SK-N-MC (cell line): ENCODE data around the gene ISYNA1.

Experiments
- DNase-seq: peaks from one replicate; pipeline ENCODE4 v3.0.0-alpha.2; 2011; ENCODE audit warnings: low read depth, low spot score
- H3K27ac ChIP-seq: fragments of 200-600 bp; sonication (generic); 2 replicates; pipeline ENCODE4 v1.5.1; 2016; ENCODE audit warnings: mixed run types
- H3K36me3 ChIP-seq: fragments of 200-600 bp; sonication (generic); 2 replicates; pipeline ENCODE4 v1.6.1; 2017; ENCODE audit warnings: antibody characterized with exemption, low read length, mixed read lengths; ENCODE audit not compliant: insufficient read depth
- H3K4me3 ChIP-seq: fragments of 200-600 bp; sonication (generic); 2 replicates; pipeline ENCODE4 v1.5.1; 2016
- H3K9ac ChIP-seq: fragments of 200-600 bp; sonication (generic); 2 replicates; pipeline ENCODE4 v1.8.0; 2017; ENCODE audit warnings: mixed run types, mixed read lengths; ENCODE audit not compliant: insufficient read length
- H3K9me3 ChIP-seq: fragments of 200-600 bp; sonication (generic); 2 replicates; pipeline ENCODE4 v1.6.1; 2017; ENCODE audit warnings: low read depth, mild to moderate bottlenecking, antibody characterized with exemption, low read length, moderate library complexity, mixed read lengths
- EZH2 ChIP-seq: fragments of 200-600 bp; sonication (generic); IDR thresholded peaks from one replicate; pipeline ENCODE4 v1.6.1; 2017; ENCODE audit warnings: antibody characterized with exemption
- FOXP2 ChIP-seq: optimal IDR thresholded peaks from 2 replicates; pipeline ENCODE3; 2011; ENCODE audit warnings: mild to moderate bottlenecking, moderate library complexity; ENCODE audit not compliant: insufficient read depth; ENCODE audit errors: extremely low read length, control extremely low read depth
- POLR2AphosphoS5 ChIP-seq: IDR thresholded peaks from 2 replicates; pipeline ENCODE4 v1.6.1; 2012; ENCODE audit warnings: mild to moderate bottlenecking, low read depth, low read length, borderline replicate concordance

Gene ISYNA1

GRCh38 chr19:18418029-18418482, 19.9 kb downstream of the ISYNA1 start:
- peak overlapping the region; percentile 99 for H3K27ac ChIP-seq
- no peaks in the 10 kb centered on the region; the same call in 1 of the 2 replicates for H3K36me3 ChIP-seq
- no peak overlapping the region for H3K9ac ChIP-seq
- H3K4me3 ChIP-seq, result peak overlapping the region; percentile 82
- no peaks in the 10 kb centered on the region for H3K9me3 ChIP-seq
- no peak for DNase-seq
- no peak for TF ChIP-seq FOXP2
- no peak for TF ChIP-seq EZH2
- TF ChIP-seq POLR2AphosphoS5, result 0 out of 2 replicates have a peak, but pooled peaks have one; percentile 11

DNA sequence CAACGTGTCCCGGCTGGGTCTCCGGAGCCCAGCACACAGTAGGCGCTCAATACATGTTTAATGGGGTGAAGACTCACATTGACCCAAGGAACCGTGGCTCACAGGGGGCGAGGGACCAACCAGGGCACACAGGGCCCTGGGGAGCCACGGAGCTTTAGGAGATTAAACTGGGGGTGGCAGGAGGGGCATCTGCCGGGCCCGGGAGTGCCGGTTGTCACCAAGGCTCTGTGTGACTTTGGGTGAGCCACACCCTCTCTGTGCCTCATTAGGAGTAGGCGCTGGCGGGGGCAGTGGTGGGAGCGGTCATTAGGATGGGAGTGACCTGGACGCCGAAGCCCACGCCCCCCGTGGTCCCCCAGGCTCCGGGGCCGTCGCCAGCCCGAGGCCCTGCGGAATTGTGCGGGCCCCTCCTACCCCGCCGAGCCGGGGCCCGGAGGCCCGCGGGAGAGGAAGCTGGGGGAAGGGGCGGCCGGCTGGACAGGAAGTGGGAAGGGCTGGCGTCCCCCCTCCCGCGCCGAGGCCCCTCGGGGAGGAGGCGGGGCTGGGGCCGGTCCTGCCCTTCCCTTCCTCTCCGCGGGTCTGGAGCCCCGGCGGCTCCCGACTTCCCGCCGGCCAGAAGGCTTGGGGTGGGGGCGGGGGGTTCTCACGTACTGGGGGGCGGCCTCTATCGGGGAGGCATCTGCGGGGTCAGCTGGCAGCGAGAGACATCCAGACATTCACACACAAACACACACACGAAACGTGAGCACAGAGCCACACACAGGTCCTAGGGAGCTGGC, 20.5 kb downstream of the ISYNA1 start:
- peak overlapping the region; percentile 82 for H3K4me3 ChIP-seq
- H3K27ac ChIP-seq, result peak overlapping the region; percentile 99
- H3K9me3 ChIP-seq, result no peaks in the 10 kb centered on the region
- TF ChIP-seq POLR2AphosphoS5, result no peak
- no peak for TF ChIP-seq EZH2
- no peak for TF ChIP-seq FOXP2
- DNase-seq, result no peak
- H3K36me3 ChIP-seq, result no peaks in the 10 kb centered on the region
- peak overlapping the region; percentile 76 for H3K9ac ChIP-seq

- peak overlapping the region; percentile 99 for H3K27ac ChIP-seq
- no peak for TF ChIP-seq EZH2
- TF ChIP-seq FOXP2, result peak; percentile 52
- TF ChIP-seq POLR2AphosphoS5, result peak; percentile 46; the same call in 1 of the 2 replicates
- H3K4me3 ChIP-seq, result peak overlapping the region; percentile 82
These were observed 21.1 kb downstream of the ISYNA1 start for GRCh38 chr19:18416778-18417249.

GRCh38 chr19:18415178-18415867, 22.6 kb downstream of the ISYNA1 start:
- Histone ChIP-seq H3K9ac (peak overlapping the region; percentile 62), H3K36me3 (no peaks in the 10 kb centered on the region), H3K27ac (peak overlapping the region; percentile 99), H3K4me3 (peak overlapping the region; percentile 59), H3K9me3 (no peaks in the 10 kb centered on the region)
- TF ChIP-seq POLR2AphosphoS5, result peak; percentile 64; the same call in 1 of the 2 replicates
- TF ChIP-seq FOXP2, result peak; percentile 58
- TF ChIP-seq EZH2, result no peak
- DNase-seq, result peak; percentile 78

More at GRCh38 chr19:18416778-18417249, 21.1 kb downstream of the ISYNA1 start:
- no peaks in the 10 kb centered on the region for H3K9me3 ChIP-seq
- H3K9ac ChIP-seq, result peak overlapping the region; percentile 76
- no peak for DNase-seq
- H3K36me3 ChIP-seq, result no peaks in the 10 kb centered on the region

DNA sequence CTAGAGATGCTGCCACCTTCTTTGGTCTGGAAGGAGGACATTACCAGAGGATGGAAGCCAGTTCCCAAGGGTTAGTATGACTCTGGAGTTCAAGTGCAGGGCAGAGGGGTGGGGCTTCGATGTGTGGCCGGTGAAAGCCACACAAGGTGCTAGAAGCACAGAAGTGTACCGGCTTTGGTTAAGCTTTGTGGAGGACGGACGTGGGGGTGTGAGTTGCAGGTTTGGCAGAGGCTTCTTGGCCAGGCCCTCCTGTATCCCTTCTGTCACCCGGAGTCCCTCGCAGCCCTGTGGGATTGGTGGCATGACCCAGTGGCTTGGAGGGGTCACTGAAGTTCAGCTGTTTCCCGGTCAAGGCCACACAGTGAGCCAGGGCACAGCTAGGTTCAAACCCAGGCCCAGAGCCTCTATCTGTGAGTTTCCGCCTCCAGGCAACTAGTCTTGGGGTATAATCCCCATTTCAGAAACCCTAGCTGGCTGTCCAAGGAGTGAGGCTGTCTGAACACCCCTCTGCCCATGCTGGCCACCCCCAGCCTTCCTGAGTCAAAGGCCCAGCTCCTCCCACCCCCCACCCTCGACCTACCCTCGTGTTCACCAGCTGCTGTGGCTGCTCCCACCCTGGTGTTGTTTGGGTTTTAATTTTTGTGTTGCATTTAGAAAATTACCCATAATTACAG, 23.3 kb downstream of the ISYNA1 start:
- peak overlapping the region; percentile 99 for H3K27ac ChIP-seq
- no peaks in the 10 kb centered on the region for H3K36me3 ChIP-seq
- peak overlapping the region; percentile 59 for H3K4me3 ChIP-seq
- no peak for DNase-seq
- peak overlapping the region; percentile 48 for H3K9ac ChIP-seq
- TF ChIP-seq POLR2AphosphoS5 (no peak), EZH2 (no peak), FOXP2 (no peak)
- H3K9me3 ChIP-seq, result no peaks in the 10 kb centered on the region

DNA sequence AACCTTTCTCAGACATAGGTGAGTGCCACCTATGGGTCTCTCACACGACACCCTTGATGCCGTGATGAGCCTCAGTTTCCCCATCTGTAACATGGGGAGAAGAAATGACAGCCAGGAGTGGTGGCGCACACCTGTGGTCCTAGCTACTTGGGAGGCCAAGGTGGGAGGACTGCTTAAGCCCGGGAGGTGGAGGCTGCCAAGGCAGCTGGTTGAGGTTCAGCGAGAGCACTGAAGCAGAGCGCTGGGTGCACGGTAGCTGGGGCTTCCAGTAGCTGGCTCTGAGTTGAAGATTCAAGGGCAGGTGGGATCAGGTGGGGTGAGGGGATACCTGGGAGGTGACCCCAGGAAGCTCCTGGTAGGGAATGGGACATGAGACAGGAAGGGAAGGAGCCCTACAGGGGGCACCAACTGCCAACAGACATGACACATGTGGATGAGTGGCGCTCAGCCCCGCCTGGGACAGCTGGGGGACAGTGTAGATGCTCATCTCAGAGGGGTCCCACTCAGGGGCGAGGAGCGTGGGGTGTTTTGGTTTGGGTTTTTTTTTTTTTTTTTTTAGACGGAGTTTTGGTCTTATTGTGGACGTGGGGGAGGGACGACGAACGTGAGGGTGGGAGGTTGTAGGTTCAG, 25.2 kb downstream of the ISYNA1 start:
- Histone ChIP-seq H3K9ac (no peak overlapping the region), H3K27ac (no peak overlapping the region), H3K36me3 (no peaks in the 10 kb centered on the region), H3K9me3 (no peaks in the 10 kb centered on the region), H3K4me3 (no peak overlapping the region)
- no peak for DNase-seq
- TF ChIP-seq EZH2 (no peak), POLR2AphosphoS5 (no peak), FOXP2 (no peak)

DNA sequence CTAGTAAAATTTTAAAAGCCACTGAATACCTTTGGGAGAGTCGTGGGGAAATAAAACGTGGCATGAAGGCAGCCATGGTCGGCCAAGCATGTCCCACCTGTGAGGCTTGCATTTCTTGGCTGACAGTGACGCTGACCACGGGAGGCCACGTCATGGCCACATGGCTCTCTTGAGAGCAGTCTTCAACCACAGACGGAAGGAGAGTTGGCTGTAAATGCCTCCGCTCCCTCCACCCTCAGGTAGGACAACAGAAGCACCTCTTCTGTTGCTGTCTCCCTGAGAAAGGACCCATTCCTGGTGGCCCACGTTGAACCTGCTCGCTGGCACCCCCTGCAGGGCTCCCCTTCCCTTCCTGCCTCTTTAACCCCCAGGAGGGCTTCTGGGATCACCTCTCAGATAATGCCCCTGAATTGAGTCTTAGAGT, 29.9 kb downstream of the ISYNA1 start:
- no peaks in the 10 kb centered on the region for H3K36me3 ChIP-seq
- H3K9ac ChIP-seq, result no peak overlapping the region
- DNase-seq, result no peak
- TF ChIP-seq POLR2AphosphoS5 (no peak), FOXP2 (no peak), EZH2 (no peak)
- H3K9me3 ChIP-seq, result no peaks in the 10 kb centered on the region
- H3K27ac ChIP-seq, result no peak overlapping the region
- H3K4me3 ChIP-seq, result no peak overlapping the region
